ENCODE data around the gene YPEL2.

Gene YPEL2

GRCh38 chr17:59416184-59416583, 84.7 kb downstream of the YPEL2 start:
- no peak overlapping the region for H3K23ac ChIP-seq (ENCODE audit: low read length in 2 of 2)
- WGBS, result 87% methylated on average over 4 of the region's 4 CpGs
- H2BK12ac ChIP-seq (ENCODE audit: low read length in 2 of 2), result no peak overlapping the region
- no peak for DNase-seq
- H2BK15ac ChIP-seq (ENCODE audit: low read depth, poor library complexity, severe bottlenecking), result no peak overlapping the region
- H4K8ac ChIP-seq (ENCODE audit: low read length), result no peak overlapping the region
- H3K4me1 ChIP-seq (ENCODE audit: control insufficient read depth, insufficient read depth, low read depth, low read length), result no peaks in the 10 kb centered on the region
- H3K27me3 ChIP-seq (ENCODE audit: control insufficient read depth in 1 of 2, insufficient read depth in 1 of 2, low read length in 2 of 2), result peaks cover 0 to 5% of the 10 kb centered on the region in 2 experiments
- no peak overlapping the region for H3K4ac ChIP-seq (ENCODE audit: low read depth in 1 of 2, low read length in 2 of 2)
- no peak overlapping the region for H2BK5ac ChIP-seq (ENCODE audit: low read depth, low read length, poor library complexity, severe bottlenecking)
- no peak overlapping the region for H3K4me2 ChIP-seq (ENCODE audit: low read length, poor library complexity, severe bottlenecking)
- H3K14ac ChIP-seq (ENCODE audit: low read length in 2 of 2), result no peak overlapping the region
- H3K4me3 ChIP-seq (ENCODE audit: insufficient read depth in 1 of 2, low read depth in 1 of 2, low read length in 2 of 2), result no peak overlapping the region
- no peak overlapping the region for H2AFZ ChIP-seq (ENCODE audit: low read depth, low read length)
- H3K9ac ChIP-seq (ENCODE audit: low read length), result no peak overlapping the region
- no peak overlapping the region for H2AK5ac ChIP-seq (ENCODE audit: low read length, severe bottlenecking)
- no peaks in the 10 kb centered on the region for H3K9me3 ChIP-seq (ENCODE audit: control insufficient read depth, low read length)
- H3K36me3 ChIP-seq (ENCODE audit: control insufficient read depth in 1 of 2, insufficient read depth in 2 of 2, low read depth in 1 of 2, low read length in 2 of 2), result no peaks in the 10 kb centered on the region
- H2BK120ac ChIP-seq (ENCODE audit: low read depth, low read length), result no peak overlapping the region
- no peak overlapping the region for H4K91ac ChIP-seq (ENCODE audit: low read length)
- no peak overlapping the region for H3K18ac ChIP-seq (ENCODE audit: low read depth in 1 of 2, low read length in 2 of 2)
- no peaks in the 10 kb centered on the region for H3K79me1 ChIP-seq (replicated peaks; ENCODE audit: low read length, poor library complexity, severe bottlenecking)
- H3K27ac ChIP-seq (ENCODE audit: low read length, poor library complexity, severe bottlenecking), result no peak overlapping the region

GRCh38 chr17:59417452-59417851, 86.0 kb downstream of the YPEL2 start:
- no peak overlapping the region for H2BK120ac ChIP-seq (ENCODE audit: low read depth, low read length)
- no peak overlapping the region for H4K91ac ChIP-seq (ENCODE audit: low read length)
- H3K4ac ChIP-seq (ENCODE audit: low read depth in 1 of 2, low read length in 2 of 2), result no peak overlapping the region
- H3K9ac ChIP-seq (ENCODE audit: low read length), result no peak overlapping the region
- 92% methylated on average over 12 of the region's 12 CpGs for WGBS
- no peak overlapping the region for H2BK5ac ChIP-seq (ENCODE audit: low read depth, low read length, poor library complexity, severe bottlenecking)
- no peak overlapping the region for H3K18ac ChIP-seq (ENCODE audit: low read depth in 1 of 2, low read length in 2 of 2)
- peaks cover 0 to 5% of the 10 kb centered on the region in 2 experiments for H3K27me3 ChIP-seq (ENCODE audit: control insufficient read depth in 1 of 2, insufficient read depth in 1 of 2, low read length in 2 of 2)
- no peak for DNase-seq
- no peaks in the 10 kb centered on the region for H3K36me3 ChIP-seq (ENCODE audit: control insufficient read depth in 1 of 2, insufficient read depth in 2 of 2, low read depth in 1 of 2, low read length in 2 of 2)
- no peak overlapping the region for H2BK12ac ChIP-seq (ENCODE audit: low read length in 2 of 2)
- H3K4me2 ChIP-seq (ENCODE audit: low read length, poor library complexity, severe bottlenecking), result no peak overlapping the region
- H2AFZ ChIP-seq (ENCODE audit: low read depth, low read length), result no peak overlapping the region
- peaks cover 9% of the 10 kb centered on the region for H3K9me3 ChIP-seq (ENCODE audit: control insufficient read depth, low read length)
- H3K4me1 ChIP-seq (ENCODE audit: control insufficient read depth, insufficient read depth, low read depth, low read length), result no peaks in the 10 kb centered on the region
- H3K4me3 ChIP-seq (ENCODE audit: insufficient read depth in 1 of 2, low read depth in 1 of 2, low read length in 2 of 2), result no peak overlapping the region
- no peak overlapping the region for H4K8ac ChIP-seq (ENCODE audit: low read length)
- H3K27ac ChIP-seq (ENCODE audit: low read length, poor library complexity, severe bottlenecking), result no peak overlapping the region
- no peak overlapping the region for H2BK15ac ChIP-seq (ENCODE audit: low read depth, poor library complexity, severe bottlenecking)
- no peak overlapping the region for H3K23ac ChIP-seq (ENCODE audit: low read length in 2 of 2)
- H3K79me1 ChIP-seq (replicated peaks; ENCODE audit: low read length, poor library complexity, severe bottlenecking), result no peaks in the 10 kb centered on the region
- H2AK5ac ChIP-seq (ENCODE audit: low read length, severe bottlenecking), result no peak overlapping the region
- no peak overlapping the region for H3K14ac ChIP-seq (ENCODE audit: low read length in 2 of 2)

- Histone ChIP-seq H3K4me2 (ENCODE audit: low read length, poor library complexity, severe bottlenecking) (no peak overlapping the region), H3K18ac (ENCODE audit: low read depth in 1 of 2, low read length in 2 of 2) (no peak overlapping the region), H3K4me3 (ENCODE audit: insufficient read depth in 1 of 2, low read depth in 1 of 2, low read length in 2 of 2) (no peak overlapping the region), H2BK5ac (ENCODE audit: low read depth, low read length, poor library complexity, severe bottlenecking) (no peak overlapping the region), H4K8ac (ENCODE audit: low read length) (no peak overlapping the region), H3K27me3 (ENCODE audit: control insufficient read depth in 1 of 2, insufficient read depth in 1 of 2, low read length in 2 of 2) (peaks cover 0 to 5% of the 10 kb centered on the region in 2 experiments), H3K36me3 (ENCODE audit: control insufficient read depth in 1 of 2, insufficient read depth in 2 of 2, low read depth in 1 of 2, low read length in 2 of 2) (no peaks in the 10 kb centered on the region), H3K4ac (ENCODE audit: low read depth in 1 of 2, low read length in 2 of 2) (no peak overlapping the region), H2BK12ac (ENCODE audit: low read length in 2 of 2) (no peak overlapping the region), H2AK5ac (ENCODE audit: low read length, severe bottlenecking) (no peak overlapping the region), H3K79me1 (replicated peaks; ENCODE audit: low read length, poor library complexity, severe bottlenecking) (no peaks in the 10 kb centered on the region), H3K27ac (ENCODE audit: low read length, poor library complexity, severe bottlenecking) (no peak overlapping the region), H3K23ac (ENCODE audit: low read length in 2 of 2) (no peak overlapping the region), H3K14ac (ENCODE audit: low read length in 2 of 2) (no peak overlapping the region), H3K9me3 (ENCODE audit: control insufficient read depth, low read length) (peaks cover 13% of the 10 kb centered on the region), H2BK15ac (ENCODE audit: low read depth, poor library complexity, severe bottlenecking) (no peak overlapping the region), H2BK120ac (ENCODE audit: low read depth, low read length) (no peak overlapping the region), H3K9ac (ENCODE audit: low read length) (no peak overlapping the region), H4K91ac (ENCODE audit: low read length) (no peak overlapping the region), H2AFZ (ENCODE audit: low read depth, low read length) (no peak overlapping the region), H3K4me1 (ENCODE audit: control insufficient read depth, insufficient read depth, low read depth, low read length) (no peaks in the 10 kb centered on the region)
- 56% methylated on average over 4 of the region's 4 CpGs for WGBS
- no peak for DNase-seq
Measured at GRCh38 chr17:59418732-59419166, 87.3 kb downstream of the YPEL2 start.

GRCh38 chr17:59420901-59421300, 89.4 kb downstream of the YPEL2 start:
- WGBS, result 100% methylated on average over 2 of the region's 3 CpGs
- Histone ChIP-seq H2BK120ac (ENCODE audit: low read depth, low read length) (no peak overlapping the region), H4K8ac (ENCODE audit: low read length) (no peak overlapping the region), H3K4me2 (ENCODE audit: low read length, poor library complexity, severe bottlenecking) (no peak overlapping the region), H2BK15ac (ENCODE audit: low read depth, poor library complexity, severe bottlenecking) (no peak overlapping the region), H3K79me1 (replicated peaks; ENCODE audit: low read length, poor library complexity, severe bottlenecking) (no peaks in the 10 kb centered on the region), H3K23ac (ENCODE audit: low read length in 2 of 2) (no peak overlapping the region), H3K4ac (ENCODE audit: low read depth in 1 of 2, low read length in 2 of 2) (no peak overlapping the region), H2AFZ (ENCODE audit: low read depth, low read length) (no peak overlapping the region), H3K27ac (ENCODE audit: low read length, poor library complexity, severe bottlenecking) (no peak overlapping the region), H3K9ac (ENCODE audit: low read length) (no peak overlapping the region), H2BK5ac (ENCODE audit: low read depth, low read length, poor library complexity, severe bottlenecking) (no peak overlapping the region), H3K18ac (ENCODE audit: low read depth in 1 of 2, low read length in 2 of 2) (no peak overlapping the region), H3K36me3 (ENCODE audit: control insufficient read depth in 1 of 2, insufficient read depth in 2 of 2, low read depth in 1 of 2, low read length in 2 of 2) (no peaks in the 10 kb centered on the region), H3K4me1 (ENCODE audit: control insufficient read depth, insufficient read depth, low read depth, low read length) (peaks cover 8% of the 10 kb centered on the region), H2AK5ac (ENCODE audit: low read length, severe bottlenecking) (no peak overlapping the region), H3K14ac (ENCODE audit: low read length in 2 of 2) (no peak overlapping the region), H3K9me3 (ENCODE audit: control insufficient read depth, low read length) (peaks cover 13% of the 10 kb centered on the region), H3K27me3 (ENCODE audit: control insufficient read depth in 1 of 2, insufficient read depth in 1 of 2, low read length in 2 of 2) (no peaks in the 10 kb centered on the region), H3K4me3 (ENCODE audit: insufficient read depth in 1 of 2, low read depth in 1 of 2, low read length in 2 of 2) (no peak overlapping the region), H4K91ac (ENCODE audit: low read length) (no peak overlapping the region), H2BK12ac (ENCODE audit: low read length in 2 of 2) (no peak overlapping the region)
- no peak for DNase-seq

Data from mesenchymal stem cell (in vitro differentiated cells and primary cell).